PC-3 (cell line): ENCODE data around the gene COPS3.

Experiments used
- CTCF ChIP-seq: fragments of 300-600 bp; sonication (generic); conservative IDR thresholded peaks from 2 replicates; pipeline ENCODE4 v1.5.1; 2017; ENCODE audit warnings: antibody characterized with exemption, low read depth, mild to moderate bottlenecking, low read length
- EZH2 ChIP-seq: fragments of 300-600 bp; sonication (generic); IDR thresholded peaks from one replicate; pipeline ENCODE4 v1.6.1; 2017; ENCODE audit warnings: antibody characterized with exemption, mild to moderate bottlenecking, low read length; ENCODE audit not compliant: unreplicated experiment

GRCh38 chr17:17223736-17224135, 57.3 kb downstream of the COPS3 start:
- no peak for TF ChIP-seq CTCF
- no peak for TF ChIP-seq EZH2
